ENCODE results near the gene PCK1. TPM values are rescaled to one million over a fixed set of nuclear protein-coding genes. Genes with fewer than 3 reads are reported as not detected.

The PCK1 gene
- total and polyA plus RNA-seq, 9 donors, result 0.05 to 1.5 (median 0.16) TPM; not detected in 1

GRCh38 chr20:57548177-57549058 lies 12.5 kb upstream of the PCK1 start:
- Histone ChIP-seq H3K4me1 (ENCODE audit: control insufficient read depth, insufficient read depth, low read length) (no peaks in the 10 kb centered on the region), H3K36me3 (ENCODE audit: control insufficient read depth, insufficient read depth, low read length) (no peaks in the 10 kb centered on the region), H3K9me3 (replicated peaks; ENCODE audit: control insufficient read depth, low read depth, low read length) (no peaks in the 10 kb centered on the region), H3K27ac (ENCODE audit: low read length) (no peak overlapping the region), H3K27me3 (ENCODE audit: control insufficient read depth, insufficient read depth, low read length) (peaks cover 13% of the 10 kb centered on the region), H3K4me3 (ENCODE audit: low read length) (no peak overlapping the region)
- 67% methylated on average over 18 of the region's 21 CpGs for WGBS (ENCODE audit: insufficient coverage)
- peak; percentile 29 for DNase-seq

GRCh38 chr20:57552471-57552870 lies 8.4 kb upstream of the PCK1 start:
- DNase-seq, result no peak
- no peaks in the 10 kb centered on the region for H3K4me1 ChIP-seq (ENCODE audit: control insufficient read depth, insufficient read depth, low read length)
- H3K27me3 ChIP-seq (ENCODE audit: control insufficient read depth, insufficient read depth, low read length), result peaks cover 23% of the 10 kb centered on the region
- H3K36me3 ChIP-seq (ENCODE audit: control insufficient read depth, insufficient read depth, low read length), result no peaks in the 10 kb centered on the region
- H3K9me3 ChIP-seq (replicated peaks; ENCODE audit: control insufficient read depth, low read depth, low read length), result no peaks in the 10 kb centered on the region
- H3K4me3 ChIP-seq (ENCODE audit: low read length), result no peak overlapping the region
- no peak overlapping the region for H3K27ac ChIP-seq (ENCODE audit: low read length)
- WGBS (ENCODE audit: insufficient coverage), result 75% methylated on average over 4 of the region's 6 CpGs

GRCh38 chr20:57553376-57554018 lies 7.4 kb upstream of the PCK1 start:
- 63% methylated on average over 6 of the region's 11 CpGs for WGBS (ENCODE audit: insufficient coverage)
- Histone ChIP-seq H3K36me3 (ENCODE audit: control insufficient read depth, insufficient read depth, low read length) (no peaks in the 10 kb centered on the region), H3K9me3 (replicated peaks; ENCODE audit: control insufficient read depth, low read depth, low read length) (no peaks in the 10 kb centered on the region), H3K27me3 (ENCODE audit: control insufficient read depth, insufficient read depth, low read length) (peaks cover 24% of the 10 kb centered on the region), H3K4me3 (ENCODE audit: low read length) (no peak overlapping the region), H3K4me1 (ENCODE audit: control insufficient read depth, insufficient read depth, low read length) (no peaks in the 10 kb centered on the region), H3K27ac (ENCODE audit: low read length) (no peak overlapping the region)
- no peak for DNase-seq

- WGBS (ENCODE audit: insufficient coverage), result 67% methylated on average over 4 of the region's 11 CpGs
- no peak for DNase-seq
- H3K4me3 ChIP-seq (ENCODE audit: low read length), result no peak overlapping the region
- no peak overlapping the region for H3K27ac ChIP-seq (ENCODE audit: low read length)
- H3K4me1 ChIP-seq (ENCODE audit: control insufficient read depth, insufficient read depth, low read length), result no peaks in the 10 kb centered on the region
- no peaks in the 10 kb centered on the region for H3K9me3 ChIP-seq (replicated peaks; ENCODE audit: control insufficient read depth, low read depth, low read length)
- H3K36me3 ChIP-seq (ENCODE audit: control insufficient read depth, insufficient read depth, low read length), result no peaks in the 10 kb centered on the region
- H3K27me3 ChIP-seq (ENCODE audit: control insufficient read depth, insufficient read depth, low read length), result peaks cover 37% of the 10 kb centered on the region
Measured at GRCh38 chr20:57555457-57556184, 5.3 kb upstream of the PCK1 start.

- H3K9me3 ChIP-seq (replicated peaks; ENCODE audit: control insufficient read depth, low read depth, low read length), result no peaks in the 10 kb centered on the region
- no peak overlapping the region for H3K27ac ChIP-seq (ENCODE audit: low read length)
- H3K4me3 ChIP-seq (ENCODE audit: low read length), result no peak overlapping the region
- peaks cover 31% of the 10 kb centered on the region for H3K27me3 ChIP-seq (ENCODE audit: control insufficient read depth, insufficient read depth, low read length)
- 100% methylated on average over 3 of the region's 3 CpGs for WGBS (ENCODE audit: insufficient coverage)
- peaks cover 7% of the 10 kb centered on the region for H3K4me1 ChIP-seq (ENCODE audit: control insufficient read depth, insufficient read depth, low read length)
- no peaks in the 10 kb centered on the region for H3K36me3 ChIP-seq (ENCODE audit: control insufficient read depth, insufficient read depth, low read length)
- no peak for DNase-seq
Measured at GRCh38 chr20:57556980-57557274, 4.0 kb upstream of the PCK1 start.

- no peak overlapping the region for H3K27ac ChIP-seq (ENCODE audit: low read length)
- H3K27me3 ChIP-seq (ENCODE audit: control insufficient read depth, insufficient read depth, low read length), result peaks cover 31% of the 10 kb centered on the region
- no peak for DNase-seq
- no peaks in the 10 kb centered on the region for H3K9me3 ChIP-seq (replicated peaks; ENCODE audit: control insufficient read depth, low read depth, low read length)
- WGBS (ENCODE audit: insufficient coverage), result no CpG with 5 or more reads among the region's 9 CpGs
- no peak overlapping the region for H3K4me3 ChIP-seq (ENCODE audit: low read length)
- peaks cover 7% of the 10 kb centered on the region for H3K4me1 ChIP-seq (ENCODE audit: control insufficient read depth, insufficient read depth, low read length)
- H3K36me3 ChIP-seq (ENCODE audit: control insufficient read depth, insufficient read depth, low read length), result no peaks in the 10 kb centered on the region
Measured at GRCh38 chr20:57557926-57558613, 2.8 kb upstream of the PCK1 start.

GRCh38 chr20:57558614-57559288 lies 2.2 kb upstream of the PCK1 start:
- WGBS (ENCODE audit: insufficient coverage), result 40% methylated on average over 13 of the region's 15 CpGs
- no peak overlapping the region for H3K27ac ChIP-seq (ENCODE audit: low read length)
- H3K9me3 ChIP-seq (replicated peaks; ENCODE audit: control insufficient read depth, low read depth, low read length), result no peaks in the 10 kb centered on the region
- H3K36me3 ChIP-seq (ENCODE audit: control insufficient read depth, insufficient read depth, low read length), result no peaks in the 10 kb centered on the region
- H3K27me3 ChIP-seq (ENCODE audit: control insufficient read depth, insufficient read depth, low read length), result peaks cover 31% of the 10 kb centered on the region
- no peak overlapping the region for H3K4me3 ChIP-seq (ENCODE audit: low read length)
- H3K4me1 ChIP-seq (ENCODE audit: control insufficient read depth, insufficient read depth, low read length), result peaks cover 7% of the 10 kb centered on the region
- DNase-seq, result no peak

- Histone ChIP-seq H3K27me3 (ENCODE audit: control insufficient read depth, insufficient read depth, low read length) (peaks cover 32% of the 10 kb centered on the region), H3K36me3 (ENCODE audit: control insufficient read depth, insufficient read depth, low read length) (no peaks in the 10 kb centered on the region), H3K9me3 (replicated peaks; ENCODE audit: control insufficient read depth, low read depth, low read length) (no peaks in the 10 kb centered on the region), H3K27ac (ENCODE audit: low read length) (no peak overlapping the region), H3K4me1 (ENCODE audit: control insufficient read depth, insufficient read depth, low read length) (peaks cover 7% of the 10 kb centered on the region), H3K4me3 (ENCODE audit: low read length) (no peak overlapping the region)
- WGBS (ENCODE audit: insufficient coverage), result 91% methylated on average over 6 of the region's 10 CpGs
- no peak for DNase-seq
Measured at GRCh38 chr20:57559289-57559634, 1.6 kb upstream of the PCK1 start.

GRCh38 chr20:57559658-57560553 lies 1.0 kb upstream of the PCK1 start:
- DNase-seq, result peak; percentile 18
- H3K27me3 ChIP-seq (ENCODE audit: control insufficient read depth, insufficient read depth, low read length), result peaks cover 34% of the 10 kb centered on the region
- peaks cover 7% of the 10 kb centered on the region for H3K4me1 ChIP-seq (ENCODE audit: control insufficient read depth, insufficient read depth, low read length)

More at GRCh38 chr20:57559658-57560553, 1.0 kb upstream of the PCK1 start:
- Histone ChIP-seq H3K27ac (ENCODE audit: low read length) (no peak overlapping the region), H3K9me3 (replicated peaks; ENCODE audit: control insufficient read depth, low read depth, low read length) (no peaks in the 10 kb centered on the region), H3K4me3 (ENCODE audit: low read length) (no peak overlapping the region), H3K36me3 (ENCODE audit: control insufficient read depth, insufficient read depth, low read length) (no peaks in the 10 kb centered on the region)
- WGBS (ENCODE audit: insufficient coverage), result 100% methylated on average over 1 of the region's 8 CpGs

Data from muscle of leg (tissue), 11 donors.